Suppressor macrophage treated with lipopolysaccharide for 4 hours (primary cell): ENCODE measurements around the gene HOXB4.

ENCODE experiments used
- DNase-seq: peaks from one replicate; pipeline ENCODE4 v3.0.0-alpha.2; 2020

The HOXB4 gene

DNA sequence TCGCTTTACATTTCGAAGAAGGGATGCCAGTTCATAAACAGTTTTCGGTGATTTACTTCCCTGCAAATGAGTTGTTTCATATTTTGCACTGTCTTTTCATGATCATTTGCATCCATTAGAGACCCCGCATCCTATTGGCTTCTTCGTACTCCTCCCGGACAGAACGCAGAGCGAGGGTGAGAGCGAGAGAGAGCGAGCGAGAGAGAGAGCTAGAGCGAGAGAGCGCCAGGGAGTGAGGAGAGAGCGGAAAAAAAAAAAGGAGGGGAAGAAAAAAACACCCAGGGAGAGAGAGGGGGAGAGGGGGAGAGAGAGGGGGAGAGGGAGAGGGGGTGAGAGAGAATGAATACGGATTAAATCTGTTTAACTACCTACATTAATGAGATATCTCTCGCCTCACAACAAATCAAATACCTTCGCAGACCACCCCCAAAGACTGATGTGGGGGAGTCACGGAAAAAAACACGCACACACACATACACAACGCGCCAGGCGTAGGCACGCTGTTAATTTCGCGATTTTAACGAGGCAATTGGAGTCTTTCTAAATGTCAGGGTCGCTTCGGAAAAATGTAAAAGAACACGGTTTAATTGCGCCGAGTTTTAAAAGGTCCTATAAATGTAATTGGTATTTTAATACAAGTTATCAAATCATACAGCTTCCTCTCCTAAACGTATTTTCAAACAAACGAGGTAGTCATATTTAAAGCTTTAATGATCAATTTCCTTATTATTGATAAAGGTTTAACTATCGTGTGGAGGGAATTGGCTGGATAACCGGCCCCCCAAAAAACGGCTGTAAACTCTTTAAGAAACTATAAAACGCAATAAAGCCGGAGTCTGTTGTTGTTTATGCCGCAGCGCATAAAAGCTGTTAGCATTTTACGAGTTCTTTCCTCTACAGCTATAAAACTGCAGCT lies 37.2 kb upstream of the HOXB4 start, which contains the start of gene HOXB8:
TSS of gene HOXB8 (minus strand) at position 246 of the 916 bp plus-strand sequence. CDS start 588 bp downstream, outside the sequence.
- DNase-seq = no peak

DNA sequence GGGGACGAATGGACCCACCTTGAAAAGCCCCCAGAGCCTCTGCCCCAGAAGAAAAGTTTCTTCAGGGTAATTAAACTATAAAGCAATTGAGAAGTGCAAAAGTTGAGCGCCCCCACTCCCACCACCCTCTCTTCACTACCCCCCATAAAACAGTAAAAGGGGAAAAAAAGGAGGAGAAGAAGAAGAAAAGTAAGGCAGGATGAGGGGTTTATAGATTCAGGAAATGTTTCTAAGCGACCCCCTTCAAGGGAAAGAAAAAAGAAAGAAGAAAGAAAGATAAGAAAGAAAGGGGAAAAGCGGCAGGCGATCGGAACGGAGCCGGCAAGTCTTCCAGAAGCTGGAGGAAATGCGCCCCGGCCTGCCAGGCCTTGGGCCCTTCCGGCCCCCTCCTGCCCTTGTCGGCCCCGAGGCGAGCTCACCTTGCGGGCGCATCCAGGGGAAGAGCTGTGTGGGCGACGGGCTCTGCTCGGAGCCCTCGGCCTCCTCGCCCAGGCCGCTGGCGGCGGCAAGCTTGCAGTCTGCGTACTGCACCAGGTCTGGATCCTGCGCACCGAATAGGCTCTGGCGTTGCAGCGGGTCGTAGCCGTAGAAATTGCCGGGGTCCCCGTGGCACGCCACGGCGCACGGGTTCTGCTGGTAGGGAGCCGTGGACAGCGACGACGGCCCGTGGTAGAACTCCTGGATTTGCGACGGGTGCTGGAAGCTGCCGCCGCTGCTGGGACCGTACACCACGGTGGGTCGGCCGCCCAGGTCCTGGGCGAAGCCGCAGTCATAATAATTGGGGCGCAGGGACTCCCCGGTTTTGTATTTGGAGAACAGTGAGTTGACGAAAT lies 35.9 kb upstream of the HOXB4 start:
- DNase-seq = no peak

DNA sequence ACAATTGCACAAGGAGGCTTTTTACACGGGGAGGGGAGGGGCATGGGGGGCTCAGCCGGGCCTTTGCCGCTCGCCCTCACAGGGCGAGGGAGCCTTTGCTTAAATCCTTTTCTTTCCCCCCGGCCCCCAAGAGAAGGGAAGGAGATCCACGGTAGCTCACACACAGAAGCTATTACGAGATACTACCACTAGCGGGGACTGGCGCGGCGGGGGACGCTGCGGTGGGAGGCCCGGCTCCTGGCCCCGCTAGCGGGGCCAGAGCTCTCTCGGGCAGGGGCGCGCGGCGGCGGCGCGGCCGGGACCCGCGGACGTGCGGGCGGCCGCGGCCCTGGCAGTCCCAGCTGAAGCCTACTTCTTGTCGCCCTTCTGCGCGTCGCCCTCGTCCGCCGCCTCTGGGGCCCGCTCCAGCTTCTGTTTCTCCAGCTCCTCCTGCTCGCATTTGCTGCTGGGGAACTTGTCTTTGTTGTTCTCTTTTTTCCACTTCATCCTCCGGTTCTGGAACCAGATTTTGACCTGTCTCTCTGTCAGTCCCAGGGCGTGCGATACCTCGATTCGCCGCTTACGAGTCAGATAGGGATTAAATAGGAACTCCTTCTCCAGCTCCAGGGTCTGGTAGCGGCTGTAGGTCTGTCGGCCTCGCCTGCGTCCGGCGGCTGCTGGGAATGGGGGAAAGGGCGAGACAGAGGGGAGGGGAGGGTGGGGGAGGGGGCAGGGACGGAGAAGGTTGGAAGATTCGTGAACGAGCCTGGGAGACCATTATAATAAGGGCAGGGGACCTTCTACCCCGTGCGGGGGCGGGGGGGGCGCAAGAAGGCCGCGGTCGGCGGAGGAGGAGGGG lies 34.9 kb upstream of the HOXB4 start:
- peak; percentile 45 for DNase-seq

DNA sequence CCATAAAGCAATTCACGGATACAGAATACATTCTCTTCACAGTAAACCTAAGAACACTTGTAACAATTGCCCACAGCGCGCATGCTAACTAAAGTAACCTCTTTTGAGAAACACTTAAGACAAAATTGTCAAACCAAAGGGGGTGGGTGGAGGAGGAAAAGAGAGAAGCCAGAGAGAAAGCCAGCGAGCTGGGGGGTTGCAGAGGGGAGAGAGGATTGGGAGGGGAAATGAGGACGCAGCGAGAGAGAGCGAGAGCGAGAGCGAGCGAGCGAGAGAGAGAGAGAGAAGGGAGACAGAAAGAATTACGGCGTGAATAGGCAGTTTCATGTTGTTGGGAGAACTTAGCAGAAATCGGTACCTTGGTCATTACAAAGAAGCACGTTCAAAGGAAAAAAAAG lies 34.3 kb upstream of the HOXB4 start:
- no peak for DNase-seq

DNA sequence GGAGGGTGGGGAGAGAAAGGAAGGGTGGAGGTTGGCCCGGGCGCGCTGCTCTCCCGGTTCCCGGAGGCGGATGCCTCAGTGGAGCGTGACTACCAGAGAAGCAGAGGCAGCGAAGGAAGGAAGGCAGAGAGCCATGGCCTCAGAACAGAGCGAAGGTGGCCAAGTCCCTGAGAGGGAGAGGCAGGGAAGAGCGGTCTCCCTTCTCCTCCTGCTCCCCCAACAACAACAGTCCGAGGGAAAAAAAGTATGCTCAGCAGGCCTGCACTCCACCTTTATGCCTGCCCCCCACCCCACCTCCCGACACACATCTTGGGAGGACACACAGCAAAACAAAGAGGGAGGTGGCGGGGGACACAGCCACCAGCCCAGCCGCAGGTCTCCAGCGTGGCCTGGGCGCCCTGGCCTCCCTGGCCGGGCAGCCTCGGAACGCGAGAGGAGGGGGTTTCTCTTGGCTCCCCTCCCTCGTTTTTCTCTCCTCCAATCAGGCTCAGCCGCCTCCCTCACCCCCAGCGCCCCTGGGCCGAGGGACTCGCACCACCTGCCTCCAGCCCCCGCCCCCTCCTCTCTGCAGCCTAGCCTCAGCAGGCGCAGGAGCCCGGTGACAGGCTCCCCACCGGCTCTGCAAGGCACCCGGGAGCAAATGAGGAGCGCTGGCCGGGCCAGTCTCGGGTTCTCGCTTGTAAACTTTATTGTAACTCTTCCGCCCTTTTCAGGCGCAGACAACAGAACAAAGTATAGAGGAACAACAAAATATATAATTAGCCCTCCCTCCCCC lies 33.7 kb upstream of the HOXB4 start:
- DNase-seq = peak; percentile 25

DNA sequence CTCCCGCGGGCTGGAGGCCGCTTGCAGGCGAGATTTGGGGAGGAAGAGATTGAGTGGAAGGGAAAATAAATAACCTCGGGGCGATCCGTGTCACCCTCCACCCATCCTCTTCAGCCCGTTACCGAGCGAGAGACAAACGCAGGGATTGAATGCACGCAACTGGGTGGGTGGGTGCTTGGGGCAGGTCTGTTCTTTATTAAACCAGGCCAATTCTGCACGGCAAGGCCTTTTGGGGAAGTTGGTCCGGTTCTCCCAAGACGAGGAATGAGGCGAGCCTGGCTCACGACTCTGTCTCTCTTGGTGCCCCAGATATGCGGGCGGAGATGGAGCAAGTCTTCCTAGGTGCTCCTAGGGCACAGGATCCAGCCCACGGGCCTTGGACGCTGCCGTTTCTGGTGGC lies 33.1 kb upstream of the HOXB4 start:
- peak; percentile 49 for DNase-seq

DNA sequence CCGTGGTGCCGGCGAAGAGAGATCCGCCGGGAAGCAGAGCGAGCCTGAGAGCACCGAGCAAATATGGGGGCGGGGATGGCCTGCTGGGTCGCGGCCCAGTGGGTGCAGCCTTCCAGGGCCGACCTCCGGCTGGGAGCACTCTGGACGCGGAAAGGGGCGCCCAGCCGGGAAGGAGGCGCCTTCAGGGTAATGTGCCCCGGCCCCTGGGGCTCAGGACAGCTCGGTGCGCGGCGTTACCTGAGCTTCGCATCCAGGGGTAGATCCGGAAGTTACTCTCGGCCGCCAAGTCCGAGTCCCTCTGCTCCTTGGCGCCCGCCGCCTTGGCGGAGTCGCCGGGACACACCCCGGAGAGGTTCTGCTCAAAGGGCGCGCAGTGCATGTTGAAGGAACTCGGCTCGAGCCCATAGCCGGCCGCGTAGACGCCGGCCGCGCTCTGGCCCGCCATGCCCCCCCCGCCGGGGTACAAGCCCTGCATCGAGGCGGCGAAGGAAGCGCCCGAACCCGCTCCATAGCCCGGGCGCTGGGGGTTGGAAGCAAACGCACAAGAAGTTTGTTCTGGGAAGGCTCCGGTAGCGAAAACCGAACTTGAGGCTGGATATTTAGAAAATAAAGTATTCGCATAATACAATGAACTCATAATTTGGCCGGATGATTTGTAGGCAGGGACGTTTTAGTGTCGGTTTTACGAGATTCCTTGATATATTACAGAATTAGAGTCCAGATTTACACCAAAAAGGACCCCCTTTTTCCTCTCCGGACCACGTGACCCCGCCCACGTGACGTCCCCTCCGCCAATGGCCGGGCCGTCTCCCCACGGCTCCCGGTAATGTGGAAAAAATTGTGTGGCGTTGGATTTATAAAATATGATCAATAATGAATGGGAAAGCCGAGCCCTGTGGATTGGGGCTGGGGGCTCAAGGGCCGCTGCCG lies 32.4 kb upstream of the HOXB4 start, which contains the start of gene HOXB7:
TSS of gene HOXB7 (minus strand) at position 736 of the 930 bp plus-strand sequence. CDS start at position 637, 99 bp downstream.
- peak; percentile 50 for DNase-seq

DNA sequence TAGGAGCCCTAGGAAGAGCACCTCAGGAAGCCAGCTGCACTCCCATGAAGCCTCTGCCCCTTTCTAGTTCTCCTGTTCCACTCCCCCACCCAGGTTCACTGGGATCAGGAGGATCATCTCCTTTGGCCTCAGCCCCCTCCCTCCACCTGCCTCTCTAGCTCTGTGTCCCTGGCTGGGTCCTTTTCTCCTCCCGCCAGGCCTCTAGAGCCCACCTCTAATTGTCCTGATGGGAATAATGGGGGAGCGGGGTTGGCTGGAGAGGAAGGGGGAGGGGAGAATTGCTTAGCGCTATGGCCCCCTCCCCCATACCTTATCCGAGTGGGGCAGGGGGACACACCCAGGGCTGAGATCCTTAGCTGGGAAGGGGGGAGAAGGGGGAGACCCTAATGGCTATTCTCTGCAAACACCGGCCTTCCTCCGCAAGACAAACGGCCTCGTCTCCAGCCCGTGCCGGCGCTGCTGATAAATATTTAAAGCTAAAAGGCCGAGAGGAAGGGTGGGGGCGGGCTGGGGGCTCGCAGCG lies 31.7 kb upstream of the HOXB4 start:
- no peak for DNase-seq

DNA sequence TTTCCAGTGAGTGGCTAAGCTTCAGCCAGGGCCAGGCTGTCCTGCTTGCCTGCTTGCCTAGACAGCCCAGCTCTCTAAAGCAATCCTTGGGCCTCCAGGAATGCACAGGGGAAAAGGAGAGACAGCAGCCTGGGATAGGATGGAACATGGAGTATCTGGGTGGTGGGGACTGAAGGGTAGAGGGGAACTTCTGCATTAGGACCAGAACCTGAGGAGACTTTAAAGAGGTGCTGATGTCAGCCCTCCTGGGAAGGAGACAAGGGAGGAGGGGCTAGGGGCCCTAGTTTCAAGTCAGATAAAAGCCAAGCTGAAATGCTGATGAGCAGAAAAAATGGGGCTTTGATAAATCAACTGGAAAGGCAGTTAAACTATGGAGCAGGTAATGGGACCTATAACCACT lies 30.9 kb upstream of the HOXB4 start:
- DNase-seq = no peak

DNA sequence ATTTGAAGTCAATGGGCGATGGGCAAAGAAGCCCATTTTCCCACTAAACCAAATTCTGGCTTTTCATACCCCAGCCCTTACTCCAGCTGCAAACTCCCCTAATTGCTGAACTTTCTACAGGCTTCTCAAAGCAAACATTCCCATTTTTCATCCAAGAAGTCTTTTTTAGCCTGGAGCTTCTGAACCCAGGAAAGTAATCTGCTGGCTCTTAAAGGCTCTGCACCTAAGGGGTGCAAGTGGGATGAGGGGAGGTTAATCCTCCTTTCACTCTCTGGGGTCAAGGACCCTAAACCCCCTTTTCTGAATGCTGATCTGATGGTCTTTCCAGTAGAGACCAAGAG lies 30.3 kb upstream of the HOXB4 start:
- no peak for DNase-seq

DNA sequence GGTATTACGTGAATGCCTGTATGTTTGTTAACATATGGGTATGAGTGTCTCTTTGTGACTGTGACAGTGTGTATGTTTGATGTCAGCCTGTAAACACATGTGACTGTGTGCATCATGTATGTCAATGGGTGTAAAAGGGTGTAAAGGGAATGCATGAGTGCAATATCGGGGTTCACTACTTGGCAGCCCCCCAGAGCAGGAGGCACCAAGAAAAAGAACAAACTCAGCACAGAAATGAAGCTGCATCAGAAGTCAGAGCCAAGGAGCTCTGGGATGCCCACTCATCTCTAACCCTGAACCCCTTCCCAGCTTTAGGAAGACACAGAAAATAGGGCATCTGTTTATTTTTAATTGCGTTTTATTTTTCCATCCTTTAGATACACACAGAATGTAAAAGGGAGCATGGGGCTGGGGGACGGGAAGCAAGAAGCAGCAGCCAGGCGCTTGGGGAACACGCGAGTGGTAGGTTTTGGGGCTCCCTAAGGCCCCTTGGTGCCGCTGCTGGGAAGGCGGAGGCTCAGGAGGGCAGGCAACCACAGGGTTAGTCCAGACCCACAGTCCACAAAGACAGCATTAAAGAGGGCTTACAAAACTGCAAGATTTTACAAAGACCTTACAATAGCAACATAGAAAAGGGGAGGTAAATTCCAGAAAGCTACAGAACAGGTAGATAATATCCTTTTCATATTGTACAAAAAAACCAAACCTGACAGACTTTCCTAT lies 28.9 kb upstream of the HOXB4 start:
- DNase-seq = no peak

DNA sequence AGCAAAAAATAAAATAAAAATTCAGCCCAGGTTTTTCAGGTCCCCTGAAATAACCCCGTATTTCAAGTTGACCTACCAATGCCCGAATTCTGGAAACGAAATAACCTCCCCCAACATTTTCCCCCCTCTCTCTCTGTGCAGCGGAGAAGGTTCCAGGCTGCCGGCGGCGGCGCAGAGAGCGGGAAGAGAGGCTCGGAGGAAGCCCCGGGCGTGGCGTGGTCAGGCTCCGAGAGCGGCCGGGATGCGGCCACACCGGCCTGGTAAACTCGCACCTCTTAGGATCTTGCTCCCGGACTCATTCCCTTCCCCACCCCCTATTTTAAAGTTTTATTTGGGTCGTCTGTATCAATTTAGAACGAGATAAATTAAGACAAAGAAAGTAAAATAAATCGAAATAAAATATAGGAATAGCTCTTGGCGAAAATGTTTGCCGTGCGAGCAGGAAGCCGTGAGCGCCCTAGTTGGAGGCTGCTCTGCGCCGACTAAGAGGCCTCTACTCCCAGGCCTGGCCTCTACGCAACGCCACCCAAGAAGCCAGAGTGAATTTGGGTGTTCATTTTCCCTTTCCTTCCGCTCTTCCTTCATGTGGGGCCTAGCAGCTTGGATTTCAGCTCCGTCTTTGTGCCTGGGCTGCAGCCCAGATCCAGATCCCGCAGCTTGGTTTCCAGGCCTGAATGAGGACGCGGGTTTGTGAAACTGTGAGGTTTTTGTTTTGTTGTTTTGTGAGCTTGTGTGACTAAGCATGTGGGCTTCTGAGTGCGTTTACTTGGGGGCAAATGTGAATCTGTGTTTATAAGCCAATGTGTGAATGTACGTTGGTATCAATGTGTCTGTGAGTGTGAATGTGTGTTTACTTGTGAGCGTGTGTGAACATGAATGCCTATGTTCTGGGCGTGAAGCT lies 28.1 kb upstream of the HOXB4 start:
- DNase-seq = no peak

DNA sequence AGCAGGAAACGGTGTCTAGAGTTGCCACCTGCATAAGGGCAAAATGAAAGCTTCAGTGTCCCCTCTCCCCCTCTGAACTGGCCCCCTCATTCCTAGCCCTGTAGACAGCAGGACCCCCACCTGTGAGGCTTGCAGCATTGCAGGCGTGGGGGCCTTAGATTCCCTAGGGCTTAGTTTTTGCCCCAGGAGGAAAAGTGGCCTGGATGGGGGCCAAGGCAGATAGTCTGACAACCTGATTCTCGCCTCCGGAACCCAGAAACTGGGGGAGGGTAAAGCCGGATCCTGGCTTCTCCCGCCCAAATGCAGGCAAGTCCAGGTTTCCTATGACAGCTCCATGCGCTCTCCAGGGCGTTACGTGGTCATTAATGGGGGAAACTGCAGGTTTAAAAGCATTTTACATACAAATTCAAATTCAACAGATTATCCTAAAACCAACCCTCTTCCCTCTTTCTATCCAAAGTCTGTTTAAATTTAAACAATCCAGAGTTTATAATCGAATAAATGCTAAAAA lies 27.3 kb upstream of the HOXB4 start:
- no peak for DNase-seq

DNA sequence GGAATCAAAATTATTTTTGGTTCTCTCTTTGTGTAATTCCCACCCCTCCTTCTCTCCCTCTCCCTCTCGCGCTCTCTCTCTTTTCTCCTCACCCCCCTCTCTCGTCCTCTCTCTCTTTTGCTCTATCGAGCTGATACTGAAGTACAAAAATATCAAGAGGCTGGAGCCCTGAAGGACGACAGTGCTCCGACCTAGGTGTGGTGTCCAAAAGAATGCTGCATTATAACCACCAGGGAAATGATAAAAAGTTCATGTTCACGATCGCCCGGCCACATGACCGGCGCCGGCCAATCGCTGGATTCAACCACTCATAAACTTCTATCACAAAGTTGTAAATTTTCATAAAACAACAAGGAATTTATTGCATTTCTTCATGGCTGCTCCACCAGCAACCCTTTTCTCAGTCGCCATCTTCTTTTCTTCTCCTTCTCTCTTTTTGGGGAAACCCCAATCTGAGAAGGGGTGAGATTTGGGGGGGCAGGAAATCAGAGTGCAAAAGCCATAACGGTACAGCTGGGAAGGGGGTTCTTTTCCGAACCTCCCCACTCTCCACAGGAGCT lies 26.7 kb upstream of the HOXB4 start, which contains the start of gene HOXB6:
TSS of gene HOXB6 (minus strand) at position 217 of the 560 bp plus-strand sequence. CDS start 6,836 bp downstream, outside the sequence.
- DNase-seq = no peak

DNA sequence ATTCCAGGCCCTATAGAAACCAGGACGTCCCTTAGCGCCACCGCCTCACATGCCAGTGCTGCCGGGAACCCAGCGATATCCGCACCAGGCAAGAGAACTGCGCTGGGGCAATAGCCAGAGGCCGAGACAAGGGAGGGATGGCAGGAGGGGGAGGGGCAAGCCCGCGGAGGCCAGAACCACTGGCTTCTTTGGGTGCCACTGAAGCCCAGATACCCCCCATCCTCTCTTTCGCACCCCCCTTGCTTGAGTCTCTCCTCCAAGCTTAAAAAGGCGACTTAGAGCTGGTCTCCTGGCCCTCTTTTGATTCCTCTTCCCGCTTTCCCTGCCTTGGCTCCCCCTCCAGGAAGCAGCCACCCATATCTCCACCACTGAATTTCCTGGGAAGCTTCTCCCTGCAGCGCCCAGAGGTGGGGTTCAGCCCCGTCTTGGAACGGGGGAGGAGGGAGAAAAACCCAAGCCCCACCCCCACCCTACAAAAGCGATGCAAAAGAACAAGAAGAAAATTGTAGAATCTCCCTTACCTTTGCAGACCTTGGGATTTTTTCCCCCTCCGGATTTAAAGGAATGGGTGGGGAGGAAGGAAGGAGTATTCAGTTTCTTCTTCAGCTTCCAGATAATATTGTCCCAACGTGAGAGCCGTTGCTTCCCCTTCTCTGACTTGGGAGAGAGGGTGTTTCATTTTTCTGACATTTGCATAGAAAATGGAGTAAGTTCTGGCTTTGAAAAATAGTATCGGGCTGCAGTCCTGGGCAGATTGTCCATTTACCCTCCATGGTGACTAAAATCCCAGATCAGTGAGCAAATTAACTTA lies 26.0 kb upstream of the HOXB4 start:
- DNase-seq = no peak

DNA sequence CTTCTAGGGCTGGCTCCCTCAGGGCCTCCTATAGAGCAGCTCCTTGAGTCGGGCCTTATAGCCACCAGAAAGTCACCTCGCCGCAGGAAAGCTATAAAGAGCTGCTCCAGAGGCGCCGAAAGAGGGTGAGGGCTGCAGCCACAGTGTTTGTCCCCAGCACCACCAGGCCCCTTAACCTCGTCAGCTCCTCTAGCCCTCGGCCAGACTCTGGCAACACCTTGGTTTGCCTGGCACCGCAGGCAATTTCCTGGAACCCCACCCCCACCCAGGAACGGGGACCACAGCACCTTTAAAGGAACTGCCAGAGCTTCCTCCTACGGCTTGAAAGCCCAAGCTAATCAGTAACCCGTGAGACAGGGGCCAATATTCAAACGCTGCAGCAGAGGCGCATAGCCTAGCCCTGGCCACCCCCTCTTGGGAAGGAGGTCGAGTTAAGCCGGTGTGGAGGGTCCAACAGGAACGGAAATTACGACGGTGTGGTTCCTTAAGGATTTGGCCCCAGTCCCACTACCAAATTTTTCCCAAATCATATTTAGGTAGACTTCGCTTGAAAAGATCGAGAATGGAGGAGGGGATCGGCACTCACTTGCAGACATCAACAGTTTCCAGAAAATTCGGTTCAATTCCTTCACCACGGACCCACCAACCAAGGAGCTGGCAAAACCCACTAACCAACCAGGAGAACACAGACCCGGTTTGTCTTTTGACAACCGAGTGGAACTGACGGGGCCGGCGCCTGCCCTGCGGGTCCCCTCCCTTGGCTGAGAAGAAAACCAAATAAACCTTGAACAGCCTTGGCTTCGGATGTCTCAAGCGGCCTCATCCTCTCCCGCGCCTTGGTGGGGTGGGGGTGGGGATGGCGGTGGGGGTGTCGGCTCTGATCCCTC lies 23.6 kb upstream of the HOXB4 start:
- DNase-seq = no peak
